ENCODE data around the gene SLC35G4.
"Not testable (repeated sequence)": the region's sequence is repeated elsewhere in the genome, so short reads cannot be mapped to it uniquely, and the experiment has no call there.

SLC35G4 gene

DNA sequence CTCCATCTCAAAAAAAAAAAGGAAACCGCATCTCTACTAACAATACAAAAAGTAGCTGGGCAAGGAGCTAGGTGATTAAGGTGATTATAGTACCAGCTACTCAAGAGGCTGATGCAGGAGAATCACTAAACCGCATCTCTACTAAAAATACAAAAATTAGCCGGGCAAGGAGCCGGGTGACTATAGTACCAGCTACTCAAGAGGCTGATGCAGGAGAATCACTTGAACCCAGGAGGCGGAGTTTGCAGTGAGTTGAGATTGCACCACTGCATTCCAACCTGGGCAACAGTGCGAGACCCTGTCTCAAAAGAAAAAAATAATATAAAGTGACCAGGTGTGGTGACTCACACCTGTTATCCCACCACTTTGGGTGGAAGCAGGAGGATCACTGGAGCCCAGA is 5.6 kb downstream of the SLC35G4 start:
- DNase-seq = not testable (repeated sequence)

DNA sequence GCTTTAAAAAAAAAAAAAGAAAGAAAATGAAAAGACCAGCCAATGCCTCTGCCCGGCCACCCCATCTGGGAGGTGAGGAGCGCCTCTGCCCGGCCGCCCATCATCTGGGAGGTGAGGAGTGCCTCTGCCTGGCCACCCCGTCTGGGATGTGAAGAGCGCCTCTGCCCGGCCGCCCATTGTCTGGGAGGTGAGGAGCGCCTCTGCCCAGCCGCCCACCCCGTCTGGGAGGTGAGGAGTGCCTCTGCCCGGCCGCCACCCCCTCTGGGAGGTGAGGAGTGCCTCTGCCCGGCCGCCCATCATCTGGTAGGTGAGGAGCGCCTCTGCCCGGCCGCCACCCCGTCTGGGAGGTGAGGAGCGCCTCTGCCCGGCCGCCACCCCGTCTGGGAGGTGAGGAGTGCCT is 37.9 kb downstream of the SLC35G4 start:
- not testable (repeated sequence) for DNase-seq

DNA sequence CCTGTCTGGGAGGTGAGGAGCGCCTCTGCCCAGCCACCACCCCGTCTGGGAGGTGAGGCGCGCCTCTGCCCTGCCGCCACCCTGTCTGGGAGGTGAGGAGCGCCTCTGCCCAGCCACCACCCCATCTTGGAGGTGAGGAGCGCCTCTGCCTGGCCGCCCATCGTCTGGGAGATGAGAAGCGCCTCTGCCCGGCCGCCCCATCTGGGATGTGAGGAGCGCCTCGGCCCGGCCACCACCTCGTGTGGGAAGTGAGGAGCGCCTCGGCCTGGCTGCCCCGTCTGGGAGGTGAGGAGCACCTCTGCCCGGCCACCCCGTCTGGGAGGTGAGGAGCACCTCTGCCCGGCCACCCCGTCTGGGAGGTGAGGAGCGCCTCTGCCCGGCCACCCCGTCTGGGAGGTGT is 38.4 kb downstream of the SLC35G4 start:
- not testable (repeated sequence) for DNase-seq

DNA sequence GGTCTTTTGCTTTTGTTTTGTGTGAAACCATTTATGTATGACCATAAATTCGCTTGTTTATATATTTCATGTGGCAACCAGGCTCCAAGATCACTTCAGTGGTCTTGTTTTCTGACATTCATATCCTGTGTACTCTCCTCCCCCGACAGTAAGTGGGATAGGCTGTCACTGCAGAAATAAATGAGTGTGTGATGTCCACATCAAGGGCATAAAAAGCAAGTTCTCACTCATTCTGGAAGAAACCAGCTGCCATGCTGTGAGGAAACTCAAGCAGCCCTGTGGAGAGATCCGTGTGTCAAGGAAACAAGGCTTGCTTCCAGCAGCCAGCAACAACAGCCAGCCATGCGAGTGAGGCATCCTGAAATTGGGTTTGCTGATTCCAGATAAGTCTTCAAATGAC is 40.4 kb downstream of the SLC35G4 start:
- DNase-seq = no peak

DNA sequence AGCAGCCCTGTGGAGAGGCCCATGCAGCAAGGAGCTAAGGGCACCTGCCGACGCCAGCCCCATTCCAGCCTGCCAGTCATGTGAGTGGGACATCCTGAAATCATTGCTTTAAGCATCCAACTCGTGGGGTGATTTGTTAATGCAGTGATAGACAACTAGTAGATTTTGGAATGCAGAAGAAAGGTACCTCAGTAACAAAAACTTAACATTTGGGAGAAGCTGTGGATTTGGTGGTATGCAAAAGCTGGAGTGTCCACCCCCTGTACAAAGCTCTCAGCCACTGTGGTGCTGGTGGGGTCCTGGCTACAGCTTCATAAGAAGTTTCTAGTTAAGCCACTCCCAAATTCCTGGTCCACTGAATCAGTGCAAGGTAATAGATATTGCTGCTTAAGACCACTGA is 42.5 kb downstream of the SLC35G4 start:
- DNase-seq = no peak

DNA sequence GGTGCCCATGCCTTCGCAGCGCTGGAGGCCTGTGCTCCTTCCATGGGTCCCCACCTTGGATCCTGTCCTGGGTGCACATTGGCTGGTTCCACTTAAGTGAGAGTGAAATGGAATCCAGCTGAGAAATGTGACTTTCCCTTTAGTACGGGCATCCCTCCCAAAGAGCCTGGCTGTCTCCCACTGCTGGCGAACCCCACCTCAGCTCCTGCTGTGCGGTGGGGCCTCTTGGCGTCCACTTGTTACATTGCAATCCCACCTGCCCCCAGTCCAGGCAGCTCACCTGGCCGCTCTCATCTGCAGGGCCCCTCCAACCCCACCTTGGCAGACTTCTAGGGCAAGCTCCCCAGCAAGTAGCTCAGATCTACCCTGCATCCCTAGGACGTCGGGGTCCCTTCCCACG is 44.1 kb downstream of the SLC35G4 start:
- no peak for DNase-seq

DNA sequence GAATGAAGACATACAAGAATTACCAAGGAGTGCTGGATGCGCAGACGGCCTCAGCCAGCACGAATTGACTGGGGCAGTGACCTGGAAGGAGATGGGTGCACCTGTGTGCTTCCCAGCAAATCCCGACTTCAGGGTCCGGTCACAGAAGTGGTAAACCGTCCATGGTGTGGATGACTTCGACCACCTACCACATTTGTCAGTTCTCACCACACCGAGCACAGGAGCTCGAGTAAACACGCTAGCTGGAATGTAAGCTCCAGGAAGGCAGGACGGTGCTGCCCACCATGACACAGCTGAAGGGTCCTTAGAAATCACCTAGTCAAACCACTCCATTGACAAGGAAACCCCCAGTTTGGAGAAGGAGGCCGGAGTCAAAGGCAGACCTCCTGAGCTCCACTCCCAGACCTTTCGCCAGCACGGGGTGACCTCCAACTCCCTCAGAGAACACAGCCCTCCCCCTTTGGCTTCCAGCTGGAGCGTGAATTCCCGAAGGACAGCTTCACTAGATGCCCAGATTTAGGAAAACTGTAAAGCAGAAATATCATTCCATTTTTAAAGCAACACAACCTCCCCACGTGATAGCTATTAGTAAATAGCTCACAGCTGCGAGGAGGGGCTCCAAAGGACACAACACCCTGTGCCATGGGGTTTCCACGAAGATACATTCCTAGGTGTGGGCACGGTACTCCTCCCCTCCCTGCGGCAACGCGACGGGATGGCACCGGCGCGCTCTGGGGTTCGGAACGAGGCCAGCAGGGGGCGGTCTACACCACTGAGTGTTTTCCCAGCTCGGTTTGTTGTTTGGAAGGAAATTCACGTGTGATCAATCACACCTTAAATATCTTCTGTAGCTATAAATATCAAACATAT is 45.6 kb downstream of the SLC35G4 start:
- no peak for DNase-seq

DNA sequence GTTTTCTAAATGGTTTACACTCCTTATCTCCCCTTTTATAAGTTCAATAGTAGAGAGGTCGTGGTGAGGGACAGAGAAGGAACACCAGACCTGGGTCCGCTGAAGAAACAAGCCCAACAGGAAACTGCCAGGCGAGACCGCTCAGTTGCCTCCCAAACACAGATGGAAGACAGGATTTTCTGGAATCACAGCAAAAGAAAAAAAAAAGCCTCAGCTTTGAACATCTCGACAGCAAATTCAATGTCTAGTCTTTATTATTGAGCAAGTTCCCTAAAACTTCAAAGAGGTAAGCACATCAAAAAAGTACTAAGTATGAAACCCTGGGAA is 46.2 kb downstream of the SLC35G4 start:
- DNase-seq = no peak

DNA sequence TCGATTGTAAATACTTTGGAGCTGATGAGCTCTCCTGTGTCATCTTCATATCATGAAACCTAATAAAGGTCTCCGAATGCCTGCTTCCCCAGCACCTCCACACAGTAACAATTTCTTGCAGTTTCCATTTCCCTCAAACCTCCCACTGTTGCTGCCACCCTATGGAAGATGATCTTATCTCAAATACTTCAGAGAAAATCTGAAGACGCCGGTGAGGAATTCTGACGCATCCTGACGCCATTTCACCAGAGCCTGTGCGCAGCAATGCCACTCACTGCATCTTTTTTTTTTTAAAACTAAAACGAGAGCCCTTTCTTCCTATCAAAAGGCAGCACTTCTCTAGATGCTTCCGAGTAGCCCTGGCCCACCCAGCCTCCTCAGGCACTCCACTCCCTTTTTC is 47.8 kb downstream of the SLC35G4 start:
- no peak for DNase-seq

DNA sequence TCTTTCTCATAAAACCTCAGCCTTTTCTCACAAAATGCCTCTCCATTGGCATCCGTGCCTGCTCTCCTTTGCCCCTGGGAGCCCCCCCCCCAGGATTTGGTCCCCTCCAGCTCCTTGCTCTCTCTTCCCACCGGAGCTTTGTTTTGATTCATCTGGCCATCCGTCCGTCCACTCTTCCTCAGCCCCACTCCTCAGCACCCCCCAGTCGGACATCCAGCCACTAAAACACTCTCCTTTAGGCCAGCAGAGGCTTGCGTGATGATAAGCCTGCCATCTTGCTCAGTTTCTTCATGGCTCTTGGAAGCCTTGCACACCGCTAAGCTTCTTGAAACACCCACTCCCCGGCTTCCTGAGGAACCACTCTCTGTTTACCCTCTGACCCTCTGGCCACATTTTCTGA is 48.2 kb downstream of the SLC35G4 start:
- no peak for DNase-seq

DNA sequence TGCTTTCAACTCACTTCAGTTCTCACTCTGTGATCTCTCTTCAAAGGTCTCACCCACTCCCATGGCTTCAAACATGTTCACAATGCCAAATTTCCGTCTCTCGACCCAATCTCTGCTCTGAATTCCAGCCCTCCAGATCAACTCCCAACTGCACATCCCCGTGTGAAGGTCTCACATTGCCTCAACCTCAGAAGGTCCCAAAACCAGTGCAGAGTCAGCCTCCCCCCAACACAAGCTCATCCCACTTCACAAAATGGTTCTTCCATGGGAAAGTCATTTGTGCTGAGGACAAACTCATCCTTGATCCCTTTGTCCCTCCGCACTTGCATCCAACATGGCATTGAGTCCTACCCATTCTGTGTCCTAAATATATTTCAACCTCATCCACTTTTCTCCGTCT is 48.6 kb downstream of the SLC35G4 start:
- no peak for DNase-seq

DNA sequence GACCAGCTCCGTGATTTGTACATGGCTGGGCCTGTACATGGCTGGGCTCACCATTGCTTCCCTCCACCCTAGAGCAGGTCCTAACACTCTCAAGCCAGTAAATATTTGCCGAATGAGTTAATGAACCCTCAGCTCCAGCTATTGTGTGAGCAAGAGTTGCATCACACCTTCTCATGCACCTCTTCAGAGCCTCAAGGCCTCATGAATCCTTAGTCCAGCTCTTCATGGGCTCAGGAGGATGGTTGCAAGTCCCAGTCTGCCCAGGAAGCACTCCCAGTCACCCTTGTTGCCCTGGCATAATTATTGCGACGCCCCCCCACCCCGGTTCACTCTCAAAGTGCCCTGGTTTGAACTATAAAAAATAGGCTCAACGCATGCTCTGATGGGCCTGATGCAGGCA is 49.6 kb downstream of the SLC35G4 start:
- DNase-seq = no peak
